Stimulated activated CD4-positive, alpha-beta T cell treated with anti-CD3 and anti-CD28 coated beads, Interleukin-1b, Interleukin-23, amount 100 ng/mL, for 24 hours (primary cell): ENCODE data around the gene PRB4.
"Not testable (repeated sequence)": the region's sequence is repeated elsewhere in the genome, so short reads cannot be mapped to it uniquely, and the experiment has no call there.

ENCODE experiments used
- DNase-seq, 4 experiments: peaks; one replicate each; pipeline ENCODE4 v3.0.0-alpha.2; 2020; ENCODE audit warnings: low read depth in 4 of 4, low spot score in 1 of 4

PRB4 gene

DNA sequence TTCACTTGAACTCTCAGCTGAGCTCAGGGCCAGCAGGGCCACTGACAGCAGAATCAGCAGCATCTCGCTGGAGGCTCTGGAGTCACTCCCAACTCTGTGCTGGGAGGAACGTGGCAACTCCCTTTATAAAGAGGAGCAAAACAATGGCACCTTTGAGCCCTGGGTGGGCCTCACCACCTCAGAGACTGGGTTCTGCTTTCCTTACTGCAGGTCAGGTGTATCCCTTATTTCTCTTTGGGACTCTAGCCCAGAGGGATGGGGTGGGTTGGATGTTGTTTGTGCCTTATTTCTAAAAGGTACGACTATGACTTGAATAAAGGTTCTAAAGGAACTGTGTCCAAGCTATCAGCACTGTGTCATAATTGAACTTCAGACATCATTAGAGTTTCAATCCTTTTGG, at the start of gene PRB4:
PRB4 (minus strand) TSS at position 101 of the 400 bp plus-strand sequence; CDS start at position 63, 38 bp downstream.
- DNase-seq, result no peak

DNA sequence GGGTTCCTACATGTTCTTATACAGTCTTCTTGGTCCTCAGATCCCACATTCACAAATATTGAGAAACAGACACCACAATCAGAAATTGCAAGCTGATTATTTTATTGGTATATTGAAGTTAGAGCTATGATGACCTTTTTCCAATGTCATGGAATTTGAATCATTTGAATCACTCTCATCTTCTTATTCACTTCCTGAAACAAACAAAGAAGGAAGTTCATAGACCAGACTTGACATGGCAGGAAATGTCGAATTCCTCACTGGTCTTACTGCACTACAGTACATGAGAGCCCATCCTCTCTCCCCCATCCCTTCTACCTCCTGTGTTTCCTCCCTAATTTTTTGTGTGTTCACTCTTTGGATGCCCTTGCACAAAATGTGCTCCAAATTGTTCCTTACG, 41.5 kb upstream of the PRB4 start:
- DNase-seq, result not testable (repeated sequence)

DNA sequence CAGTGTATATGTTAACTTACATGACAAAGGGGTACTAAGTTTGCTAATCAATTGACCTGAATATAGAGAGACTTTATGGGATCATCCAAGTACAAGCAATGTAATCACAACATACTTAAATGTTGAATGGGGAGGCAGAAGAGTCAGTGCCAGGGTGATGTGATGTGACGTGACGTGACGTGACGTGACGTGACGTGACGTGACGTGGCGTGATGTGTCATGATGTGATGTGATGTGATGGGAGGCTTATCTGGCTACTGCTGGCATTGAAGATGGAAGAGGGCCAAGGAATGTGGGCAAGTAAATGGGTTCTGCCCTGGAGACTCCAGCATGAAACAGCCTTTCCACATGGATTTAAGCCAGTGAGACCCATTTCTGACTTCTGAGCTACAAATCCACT, 38.2 kb upstream of the PRB4 start:
- no peak for DNase-seq

DNA sequence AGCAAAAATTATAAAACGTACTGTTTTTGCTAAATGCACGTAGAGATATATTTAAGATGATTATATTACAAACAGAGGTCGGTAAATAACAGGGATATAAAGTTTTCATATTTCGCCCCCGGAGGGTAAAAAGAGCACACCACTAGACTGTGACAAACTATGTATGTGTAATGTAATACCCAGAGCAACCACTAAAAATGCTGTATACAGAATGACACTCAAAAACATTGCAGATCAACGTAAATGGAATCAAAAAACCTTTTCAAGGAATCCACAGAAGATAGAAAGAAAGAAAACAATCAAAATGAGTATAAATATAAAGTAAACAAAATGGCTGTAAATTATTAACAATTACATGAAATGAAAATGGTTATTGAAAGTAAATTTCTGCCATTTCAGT, 37.6 kb upstream of the PRB4 start:
- DNase-seq, result no peak

DNA sequence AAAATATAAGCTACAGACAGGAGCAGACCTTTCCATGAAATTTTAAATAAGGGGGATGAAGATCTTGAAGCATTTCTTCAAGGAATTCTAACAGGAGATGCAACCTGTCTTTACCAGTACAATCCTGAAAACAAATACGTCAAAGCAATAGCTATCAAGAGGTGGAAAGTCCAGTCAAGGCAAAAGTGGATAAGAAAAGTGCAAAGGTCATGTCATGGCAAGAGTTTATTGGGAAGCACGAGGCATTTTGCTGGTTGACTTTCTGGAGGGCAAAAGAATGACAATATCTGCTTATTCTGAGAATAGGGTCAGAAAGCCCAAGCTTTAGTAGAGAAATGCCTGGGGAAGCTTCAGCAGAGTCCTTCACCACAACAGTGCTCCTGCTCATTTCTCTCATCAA, 34.3 kb upstream of the PRB4 start:
- DNase-seq, result no peak

DNA sequence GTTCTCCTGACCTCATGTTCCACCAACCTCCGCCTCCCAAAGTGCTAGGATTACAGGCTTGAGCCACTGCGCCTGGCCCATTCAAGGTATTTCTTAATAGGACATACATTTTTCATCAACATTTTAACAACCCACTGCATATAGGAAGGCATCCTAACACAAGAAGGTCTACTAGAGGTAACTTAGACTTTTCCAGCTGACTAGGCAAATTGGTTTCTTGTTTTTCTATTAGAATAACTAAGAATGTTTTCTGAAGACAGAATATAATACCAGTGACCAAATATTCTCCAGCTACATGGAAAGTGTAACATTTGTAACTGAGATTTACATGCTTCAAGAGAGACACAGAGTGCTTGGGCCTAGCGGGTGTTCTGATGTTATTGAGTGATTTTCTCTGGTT, 14.2 kb upstream of the PRB4 start:
- DNase-seq, result no peak

DNA sequence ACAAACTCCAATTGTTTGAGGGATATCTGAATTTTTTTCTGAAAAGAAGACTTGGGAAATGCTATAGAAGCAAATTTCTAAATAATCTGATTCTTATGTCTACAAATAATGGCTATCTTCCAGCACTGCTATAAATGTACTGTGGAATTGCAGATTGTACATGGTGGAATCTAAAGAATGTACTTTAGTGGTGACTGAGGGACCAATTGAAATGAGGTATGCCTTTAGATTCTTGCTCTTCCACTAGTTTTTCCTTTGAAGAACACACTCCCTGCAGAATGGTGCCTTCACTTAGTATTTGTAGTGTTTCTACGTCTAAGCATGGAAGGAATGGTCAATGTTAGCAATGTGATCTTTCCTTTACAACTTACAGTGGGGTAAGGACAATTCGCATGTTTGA, 11.7 kb upstream of the PRB4 start:
- no peak for DNase-seq

DNA sequence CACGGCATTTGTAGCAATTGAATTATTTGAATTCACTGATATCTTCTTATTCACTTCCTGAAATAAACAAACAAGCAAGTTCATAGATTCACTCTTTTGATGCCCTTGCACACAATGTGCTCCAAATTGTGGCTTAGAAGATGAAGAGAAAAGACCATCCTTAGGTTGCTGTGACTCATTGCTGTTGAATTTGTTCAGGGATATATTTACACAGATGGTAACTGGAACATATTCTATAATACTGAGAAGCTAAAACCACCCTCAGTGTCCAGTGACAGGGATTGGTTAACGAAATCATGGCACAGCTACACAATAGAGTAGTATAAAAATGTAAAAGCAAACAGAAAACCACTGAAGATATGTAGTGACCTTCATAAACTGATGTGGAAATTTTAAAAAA, 3.1 kb downstream of the PRB4 start:
- DNase-seq, result no peak

DNA sequence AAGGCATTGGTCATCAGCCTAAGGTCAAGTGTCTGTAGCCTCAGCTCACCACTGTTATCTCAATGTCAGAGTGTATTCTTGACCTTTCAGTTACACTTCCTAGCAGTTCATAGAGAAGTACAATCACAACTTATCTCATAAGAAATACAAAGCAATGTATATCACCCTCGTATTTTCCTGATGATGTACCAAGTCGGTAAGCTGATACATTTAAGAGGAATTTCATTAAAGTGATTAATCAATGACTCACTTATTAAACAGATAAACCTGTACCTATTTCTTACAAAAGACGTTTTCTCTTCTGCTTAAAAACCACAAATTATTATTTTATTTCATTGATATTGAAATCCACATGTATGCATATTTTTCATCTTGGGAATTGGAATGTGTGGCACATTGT, 36.8 kb downstream of the PRB4 start:
- no peak for DNase-seq

DNA sequence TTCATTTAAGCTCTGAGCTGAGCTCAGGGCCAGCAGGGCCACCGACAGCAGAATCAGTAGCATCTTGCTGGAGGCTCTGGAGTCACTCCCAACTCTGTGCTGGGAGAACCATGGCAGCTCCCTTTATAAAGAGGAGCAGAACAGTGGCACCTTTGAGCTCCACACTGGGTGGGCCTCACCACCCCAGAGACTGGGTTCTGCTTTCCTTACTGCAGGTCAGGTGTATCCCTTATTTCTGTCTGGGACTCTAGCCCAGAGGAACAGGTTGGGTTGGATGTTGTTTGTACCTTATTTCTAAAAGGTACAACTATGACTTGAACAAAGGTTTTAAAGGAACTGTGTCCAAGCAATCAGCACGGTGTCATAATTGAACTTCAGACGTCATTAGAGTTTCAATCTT, 40.6 kb downstream of the PRB4 start, which contains the start of gene PRB3:
PRB3 (minus strand) TSS at position 101 of the 400 bp plus-strand sequence; CDS start at position 63, 38 bp downstream.
- DNase-seq, result no peak

DNA sequence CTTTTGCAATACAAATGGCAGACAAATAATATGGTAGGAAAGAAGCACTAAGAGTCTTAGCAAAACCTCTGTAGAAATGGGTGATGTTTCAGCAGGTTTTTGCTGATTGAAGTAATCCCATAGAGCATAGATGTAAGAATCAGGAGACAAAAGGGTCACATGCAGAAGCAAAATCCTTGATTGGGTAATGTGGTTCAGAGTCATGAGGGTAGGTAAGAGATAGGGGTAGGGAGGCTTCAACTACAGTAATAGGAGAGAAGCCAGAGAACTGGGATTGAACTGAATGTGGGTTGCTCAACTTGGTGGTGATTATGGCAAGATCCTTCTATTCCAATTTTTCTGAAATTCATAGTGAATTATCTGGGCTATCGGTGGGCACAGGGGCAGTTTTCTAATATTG, 45.7 kb downstream of the PRB4 start:
- no peak for DNase-seq
